Testis (tissue), 2 donors: ENCODE results near the gene CIT.

Experiments
- CTCF ChIP-seq, 3 experiments: fragments of 450-650 bp in 2 of 3; fragments of 200-600 bp in 1 of 3; sonication (generic) in 1 of 3; IDR thresholded peaks; one replicate each; pipeline ENCODE4 v1.5.1; 2016 to 2019; ENCODE audit warnings: antibody characterized with exemption in 3 of 3, mild to moderate bottlenecking in 2 of 3, moderate library complexity in 1 of 3
- POLR2A ChIP-seq: fragments of 450-650 bp; IDR thresholded peaks from one replicate; pipeline ENCODE4 v1.6.1; 2017; ENCODE audit warnings: antibody characterized with exemption, mild to moderate bottlenecking, moderate library complexity

GRCh38 chr12:119681728-119682638 is 195.1 kb downstream of the CIT start:
- TF ChIP-seq CTCF (IDR thresholded peaks at IDR 0.05) (no peak), POLR2A (no peak)
